SJSA1 (cell line): ENCODE measurements around the gene PIP4K2A. TPM values are rescaled to one million over a fixed set of nuclear protein-coding genes. Genes with fewer than 3 reads are reported as not detected.

ENCODE experiments used
- DNase-seq, 2 experiments: peaks; one replicate each; pipeline ENCODE4 v3.0.0-alpha.2; 2015 to 2020; ENCODE audit warnings: low spot score in 2 of 2, low read depth in 1 of 2
- H3K27ac ChIP-seq: fragments of 250-450 bp; sonication (Bioruptor Pico); 2 replicates; pipeline ENCODE4 v1.5.1; 2020; ENCODE audit warnings: mild to moderate bottlenecking, moderate library complexity
- H3K27me3 ChIP-seq: fragments of 250-450 bp; sonication (Bioruptor Pico); replicated peaks from 2 replicates; pipeline ENCODE4 v1.5.1; 2020; ENCODE audit warnings: mild to moderate bottlenecking, moderate library complexity
- H3K36me3 ChIP-seq: fragments of 250-450 bp; sonication (Bioruptor Pico); 2 replicates; pipeline ENCODE4 v1.5.1; 2020; ENCODE audit warnings: mild to moderate bottlenecking
- H3K4me1 ChIP-seq: fragments of 250-450 bp; sonication (Bioruptor Pico); replicated peaks from 2 replicates; pipeline ENCODE4 v1.6.1; 2021; ENCODE audit warnings: mild to moderate bottlenecking
- H3K4me3 ChIP-seq: fragments of 250-450 bp; sonication (Bioruptor Pico); 2 replicates; pipeline ENCODE4 v1.5.1; 2020; ENCODE audit warnings: mild to moderate bottlenecking
- H3K9me3 ChIP-seq: fragments of 250-450 bp; sonication (Bioruptor Pico); replicated peaks from 2 replicates; pipeline ENCODE4 v1.5.1; 2020; ENCODE audit warnings: mild to moderate bottlenecking
- total RNA-seq: library from RNA; depleted of rRNA; stranded (reverse); fragments of >200 nt; shearing (Covaris generic); gene quantifications from 2 replicates; pipeline ENCODE4 v1.2.3, GENCODE V29; 2014

PIP4K2A gene
- total RNA-seq, 1 experiment from 2014 or later, result 51.7 TPM

DNA sequence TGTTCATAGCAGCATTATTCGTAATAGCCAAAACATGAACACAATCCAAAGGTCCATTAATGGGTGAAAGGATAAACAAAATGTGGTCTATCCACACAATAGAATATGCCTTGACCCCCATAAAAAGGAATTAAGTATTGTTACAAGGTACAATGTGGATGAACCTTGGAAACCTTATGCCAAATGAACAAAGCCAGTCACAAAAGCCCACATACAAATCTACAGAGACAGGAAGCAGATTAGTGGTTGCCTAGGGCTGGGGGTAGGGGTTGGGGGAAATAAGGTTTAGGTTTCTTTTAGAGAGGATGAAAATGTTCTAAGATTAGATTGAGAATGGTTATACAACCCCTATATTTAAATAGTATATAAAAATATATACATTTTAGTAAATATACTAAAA, 34.8 kb downstream of the PIP4K2A start:
- Histone ChIP-seq H3K4me3 (no peak overlapping the region), H3K4me1 (peaks cover 24% of the 10 kb centered on the region), H3K36me3 (no peaks in the 10 kb centered on the region), H3K9me3 (0 out of 2 replicates have a peak, but pooled peaks cover 3% of the 10 kb centered on the region), H3K27me3 (no peaks in the 10 kb centered on the region), H3K27ac (no peak overlapping the region)
- DNase-seq, result no peak

DNA sequence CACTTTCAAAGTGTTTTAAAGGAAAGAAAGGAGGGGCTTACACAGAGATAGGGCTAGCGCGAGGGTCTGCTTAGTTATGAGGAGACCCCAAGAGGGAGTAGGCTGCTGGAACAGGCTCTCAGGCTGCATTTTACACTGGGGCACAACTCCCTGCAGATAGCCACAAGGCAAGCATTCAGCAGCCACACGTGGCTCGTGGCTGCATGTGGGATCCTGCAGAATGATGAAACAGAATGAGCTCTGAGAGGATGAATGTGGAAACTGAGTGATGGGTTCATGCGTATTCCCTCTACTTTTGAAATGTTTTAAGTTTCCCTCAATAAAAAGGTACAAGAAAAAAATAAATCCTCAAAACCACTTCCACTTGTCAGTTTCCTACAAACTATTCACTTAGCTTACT, 37.0 kb downstream of the PIP4K2A start:
- no peak for DNase-seq
- Histone ChIP-seq H3K4me3 (no peak overlapping the region), H3K27me3 (no peaks in the 10 kb centered on the region), H3K36me3 (no peaks in the 10 kb centered on the region), H3K4me1 (peaks cover 10% of the 10 kb centered on the region), H3K9me3 (0 out of 2 replicates have a peak, but pooled peaks cover 3% of the 10 kb centered on the region), H3K27ac (no peak overlapping the region)

DNA sequence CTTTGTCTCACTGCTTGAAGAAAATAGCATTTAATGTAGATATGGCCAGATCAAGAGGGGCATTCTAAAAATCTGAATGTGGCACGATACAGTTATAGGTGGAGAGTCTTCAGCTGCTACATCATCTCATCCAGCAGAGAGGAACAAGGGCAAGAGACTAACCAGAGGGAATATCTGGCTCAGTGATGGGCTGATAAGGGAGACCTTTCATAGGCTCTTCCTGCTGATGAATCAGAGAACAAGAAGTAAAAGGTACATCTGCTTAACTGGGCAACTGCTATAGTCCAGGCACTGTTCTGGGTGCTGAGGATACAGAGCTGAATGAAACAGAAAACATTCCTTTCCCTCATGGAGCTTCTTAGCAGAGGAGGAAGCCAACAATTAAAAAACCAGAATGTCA, 37.9 kb downstream of the PIP4K2A start:
- Histone ChIP-seq H3K27ac (no peak overlapping the region), H3K27me3 (no peaks in the 10 kb centered on the region), H3K4me3 (no peak overlapping the region), H3K36me3 (no peaks in the 10 kb centered on the region), H3K9me3 (0 out of 2 replicates have a peak, but pooled peaks cover 3% of the 10 kb centered on the region), H3K4me1 (peaks cover 3% of the 10 kb centered on the region; the same call in 1 of the 2 replicates)
- DNase-seq, result no peak

DNA sequence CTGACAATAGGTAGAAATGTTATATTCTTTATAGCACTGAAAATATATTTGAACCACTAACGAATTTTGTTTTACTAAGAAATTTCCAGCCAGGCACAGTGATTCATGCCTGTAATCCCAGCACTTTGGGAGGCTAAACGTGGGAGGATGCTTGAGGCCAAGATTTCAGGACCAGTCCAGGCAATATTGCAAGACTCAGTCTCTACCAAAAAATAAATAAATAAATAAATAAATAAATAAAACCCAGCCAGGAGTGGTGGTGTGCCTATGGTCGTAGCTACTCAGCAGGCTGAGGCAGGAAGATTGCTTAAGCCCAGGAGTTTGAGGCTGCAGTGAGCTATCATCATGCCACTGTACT, 39.8 kb downstream of the PIP4K2A start:
- Histone ChIP-seq H3K4me3 (no peak overlapping the region), H3K9me3 (no peaks in the 10 kb centered on the region), H3K4me1 (no peaks in the 10 kb centered on the region), H3K27me3 (no peaks in the 10 kb centered on the region), H3K27ac (no peak overlapping the region), H3K36me3 (no peaks in the 10 kb centered on the region)
- DNase-seq, result no peak

DNA sequence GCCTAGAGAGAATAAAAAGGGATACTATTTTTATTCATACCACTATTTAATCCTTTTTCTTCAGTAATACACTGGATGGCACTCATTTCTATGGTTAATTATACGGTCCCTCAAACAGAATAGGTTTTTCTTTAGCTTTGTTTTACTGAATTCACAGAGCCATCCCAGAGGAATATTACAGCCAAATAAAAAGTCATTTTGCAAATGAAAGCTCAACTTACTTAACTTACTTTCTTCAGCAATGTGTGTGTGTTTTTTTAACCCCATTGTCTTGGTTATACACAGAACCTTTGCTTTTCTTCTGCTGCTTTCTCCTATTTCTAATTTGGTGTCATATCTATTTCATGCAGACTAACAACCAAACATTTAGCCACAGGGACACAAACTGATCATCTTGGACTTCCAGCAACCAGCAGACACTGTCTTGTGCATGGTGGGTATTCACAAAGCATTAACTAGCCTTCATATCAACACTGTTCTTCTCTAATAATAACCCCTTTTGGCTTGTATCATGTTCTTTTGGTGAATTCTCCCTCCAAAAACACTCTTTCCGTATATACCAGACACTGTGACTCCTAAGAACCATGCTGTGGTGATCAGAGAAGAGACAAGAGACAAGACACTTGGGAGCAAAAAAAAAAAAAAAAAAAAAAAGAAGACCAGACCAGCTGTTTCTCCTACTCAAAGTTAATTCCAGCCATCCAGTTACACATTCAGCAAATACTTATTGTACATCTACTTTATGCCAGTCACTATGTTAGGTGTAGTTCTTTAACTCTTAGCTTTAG, 40.4 kb downstream of the PIP4K2A start:
- Histone ChIP-seq H3K27me3 (no peaks in the 10 kb centered on the region), H3K4me3 (no peak overlapping the region), H3K36me3 (no peaks in the 10 kb centered on the region), H3K9me3 (no peaks in the 10 kb centered on the region), H3K4me1 (no peaks in the 10 kb centered on the region), H3K27ac (no peak overlapping the region)
- DNase-seq, result no peak

DNA sequence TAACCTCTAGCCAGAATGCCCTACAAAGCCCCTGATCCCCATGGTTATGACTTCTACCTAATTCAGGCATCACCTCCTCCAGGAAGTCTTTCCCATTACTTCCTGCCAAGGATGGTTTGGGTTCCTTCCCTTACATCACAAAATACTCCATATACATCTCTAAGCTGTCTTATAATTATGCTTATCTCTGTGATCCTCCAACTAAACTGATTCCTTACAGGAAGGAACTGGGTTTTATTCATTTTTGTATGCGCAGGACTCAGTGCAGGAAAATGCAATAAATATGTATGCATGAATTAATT, 41.3 kb downstream of the PIP4K2A start:
- no peaks in the 10 kb centered on the region for H3K4me1 ChIP-seq
- no peaks in the 10 kb centered on the region for H3K36me3 ChIP-seq
- DNase-seq, result no peak
- H3K9me3 ChIP-seq, result no peaks in the 10 kb centered on the region
- no peaks in the 10 kb centered on the region for H3K27me3 ChIP-seq
- H3K27ac ChIP-seq, result no peak overlapping the region
- H3K4me3 ChIP-seq, result no peak overlapping the region

DNA sequence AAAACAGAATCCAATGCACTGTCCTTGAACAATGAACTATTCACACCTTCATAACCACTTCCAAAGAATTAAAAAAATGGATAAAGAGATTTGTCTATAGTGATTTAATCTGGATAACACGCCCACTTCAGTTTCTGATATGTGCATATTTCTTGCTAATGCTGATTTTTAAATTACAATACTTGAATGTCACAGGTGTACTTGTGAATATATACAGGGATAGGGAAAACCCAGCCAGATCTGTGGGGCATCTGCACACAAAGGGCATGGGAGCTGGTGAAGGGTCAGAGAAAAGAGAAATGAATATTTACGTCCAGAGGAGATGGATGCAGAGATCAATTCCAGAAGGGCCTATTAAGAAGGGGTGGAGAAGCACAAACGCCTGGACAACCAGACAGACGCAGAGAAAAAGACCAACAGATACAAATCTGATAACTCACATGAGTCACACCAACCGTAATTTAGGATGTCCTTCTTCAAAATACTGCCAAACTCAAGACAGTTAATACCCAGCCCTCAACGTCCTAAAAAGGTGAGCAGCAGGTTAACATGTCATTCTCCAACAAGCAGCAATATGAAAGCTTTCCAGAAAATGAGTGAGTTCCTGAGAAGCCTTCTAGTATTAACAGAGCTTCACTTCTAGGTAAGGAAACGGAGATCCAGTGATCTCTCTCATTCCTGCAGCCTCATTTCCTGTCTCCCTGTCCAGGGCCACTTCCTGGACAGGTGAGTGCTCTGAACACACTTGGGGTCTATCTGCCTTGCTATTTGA, 41.9 kb downstream of the PIP4K2A start:
- H3K27ac ChIP-seq, result no peak overlapping the region
- no peaks in the 10 kb centered on the region for H3K27me3 ChIP-seq
- no peak overlapping the region for H3K4me3 ChIP-seq
- H3K36me3 ChIP-seq, result no peaks in the 10 kb centered on the region
- no peak for DNase-seq
- no peaks in the 10 kb centered on the region for H3K9me3 ChIP-seq
- no peaks in the 10 kb centered on the region for H3K4me1 ChIP-seq

DNA sequence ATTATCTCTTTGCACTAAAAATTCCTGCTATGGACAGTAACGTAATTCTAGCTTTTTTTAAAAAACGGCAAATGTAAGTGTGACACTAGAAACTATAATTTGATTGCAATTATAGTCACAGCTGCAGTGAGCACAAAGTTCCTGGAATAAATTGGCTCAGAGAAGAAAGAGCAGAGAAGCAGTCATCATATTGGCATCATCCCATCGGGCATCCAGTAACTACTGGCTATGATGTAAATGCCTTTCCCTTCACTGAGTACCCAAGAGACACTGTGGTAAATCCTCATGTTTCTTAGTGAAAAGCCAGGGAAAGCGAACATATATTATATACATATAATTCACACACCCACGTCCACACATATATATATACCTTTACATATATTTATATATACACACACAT, 43.6 kb downstream of the PIP4K2A start:
- no peak for DNase-seq
- no peaks in the 10 kb centered on the region for H3K27me3 ChIP-seq
- no peak overlapping the region for H3K27ac ChIP-seq
- H3K9me3 ChIP-seq, result no peaks in the 10 kb centered on the region
- H3K36me3 ChIP-seq, result no peaks in the 10 kb centered on the region
- no peak overlapping the region for H3K4me3 ChIP-seq
- H3K4me1 ChIP-seq, result no peaks in the 10 kb centered on the region

DNA sequence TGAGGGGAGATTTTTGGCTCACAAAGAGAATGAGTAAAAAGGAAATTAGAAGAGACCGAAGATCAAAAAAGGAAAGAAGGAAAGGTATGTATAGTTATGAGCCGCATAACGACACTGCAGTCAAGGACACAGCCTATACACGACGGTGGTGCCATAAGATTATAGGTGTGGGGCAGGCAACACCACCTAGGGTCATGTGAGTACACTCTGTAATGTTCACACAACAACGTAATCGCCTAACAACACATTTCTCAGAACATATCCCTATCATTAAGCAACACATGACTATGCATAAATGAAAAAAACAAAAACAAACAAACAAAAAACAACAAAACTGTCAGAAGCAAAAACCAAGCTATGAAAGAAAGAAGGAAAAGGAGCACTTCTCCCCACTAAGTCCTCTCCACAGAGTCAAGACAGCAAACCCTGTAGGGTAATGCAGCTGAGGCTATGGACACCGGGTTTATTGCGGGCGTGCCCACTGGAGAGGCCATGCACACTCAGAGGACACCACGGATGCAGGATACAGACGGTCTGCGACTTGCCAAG, 45.1 kb downstream of the PIP4K2A start:
- Histone ChIP-seq H3K27ac (no peak overlapping the region), H3K27me3 (no peaks in the 10 kb centered on the region), H3K4me1 (no peaks in the 10 kb centered on the region), H3K9me3 (no peaks in the 10 kb centered on the region), H3K4me3 (no peak overlapping the region), H3K36me3 (no peaks in the 10 kb centered on the region)
- DNase-seq, result no peak

DNA sequence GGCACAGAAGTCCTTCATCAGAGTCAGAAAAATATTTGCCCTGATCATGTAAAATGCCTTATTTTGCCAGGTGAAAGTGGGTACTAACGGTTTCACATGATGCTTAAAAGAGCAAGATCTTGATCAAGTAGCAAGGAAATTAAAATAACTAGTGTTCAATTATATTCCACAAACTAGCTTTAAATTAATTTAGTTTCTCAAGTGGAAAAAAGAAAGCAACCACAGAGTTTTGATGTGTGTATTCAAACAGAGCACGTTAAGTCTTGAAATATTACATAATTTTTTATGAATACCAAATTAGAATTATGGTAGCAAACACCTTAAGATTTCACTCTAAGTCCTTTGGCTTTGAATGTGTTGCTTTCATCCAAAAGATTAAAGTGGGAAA, 47.3 kb downstream of the PIP4K2A start:
- DNase-seq, result no peak
- no peaks in the 10 kb centered on the region for H3K36me3 ChIP-seq
- no peaks in the 10 kb centered on the region for H3K27me3 ChIP-seq
- no peak overlapping the region for H3K27ac ChIP-seq
- H3K4me3 ChIP-seq, result no peak overlapping the region
- no peaks in the 10 kb centered on the region for H3K4me1 ChIP-seq
- no peaks in the 10 kb centered on the region for H3K9me3 ChIP-seq

DNA sequence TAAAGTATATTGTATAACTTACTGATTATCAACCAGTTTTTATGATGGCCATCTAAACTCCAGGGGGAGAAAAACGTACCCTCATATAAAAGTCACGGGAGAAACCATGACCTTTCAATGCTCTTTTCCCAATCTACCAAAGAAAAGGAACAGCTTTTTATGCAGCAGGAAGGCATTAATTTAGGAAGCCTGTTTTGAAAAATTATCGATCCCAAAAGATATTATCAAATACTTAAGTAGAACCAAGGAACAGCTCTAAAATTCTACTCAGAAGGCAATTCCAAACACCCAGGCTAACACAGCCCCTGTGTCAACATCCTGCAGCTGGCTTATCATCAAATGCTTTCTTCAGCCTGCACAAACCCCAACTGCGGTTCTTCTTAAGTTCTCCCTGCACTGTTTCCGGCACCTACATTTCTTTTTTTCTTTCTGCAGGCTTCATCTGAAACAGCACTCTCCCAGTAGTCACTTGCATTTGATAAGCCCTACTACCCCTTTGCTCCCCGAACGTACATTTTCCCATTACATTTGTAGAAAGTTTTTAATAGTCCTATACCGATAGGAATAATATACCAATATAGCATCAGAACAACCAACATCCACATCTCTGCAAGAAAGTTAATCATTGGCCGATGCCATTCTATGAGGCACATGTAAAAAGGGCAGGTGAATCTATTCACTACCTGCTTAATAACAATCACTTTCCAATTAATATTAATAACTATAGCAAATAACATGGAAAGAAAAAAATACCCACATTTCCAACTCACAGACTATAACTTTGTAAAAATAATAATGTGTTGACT, 47.9 kb downstream of the PIP4K2A start:
- Histone ChIP-seq H3K36me3 (no peaks in the 10 kb centered on the region), H3K27ac (no peak overlapping the region), H3K4me1 (no peaks in the 10 kb centered on the region), H3K9me3 (no peaks in the 10 kb centered on the region), H3K27me3 (no peaks in the 10 kb centered on the region), H3K4me3 (no peak overlapping the region)
- no peak for DNase-seq

DNA sequence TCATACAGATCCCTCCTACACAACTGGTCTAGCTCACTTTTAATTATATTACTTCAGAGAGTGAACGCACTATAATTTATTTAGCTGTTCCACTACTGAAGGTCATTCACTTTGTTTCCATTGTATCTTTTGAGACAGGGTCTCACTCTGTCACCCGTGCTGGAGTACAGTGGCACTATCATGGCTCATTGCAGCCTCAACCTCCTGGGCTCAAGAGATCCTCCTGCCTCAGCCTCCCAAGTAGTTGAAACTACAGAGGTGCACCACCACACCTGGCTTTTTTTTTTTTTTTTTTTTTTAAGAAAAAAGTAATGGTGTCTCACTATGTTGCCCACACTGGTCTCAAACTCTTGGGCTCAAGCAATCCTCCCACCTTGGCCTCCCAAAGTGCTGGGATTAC, 49.0 kb downstream of the PIP4K2A start:
- H3K4me1 ChIP-seq, result peaks cover 6% of the 10 kb centered on the region
- H3K27ac ChIP-seq, result no peak overlapping the region
- no peaks in the 10 kb centered on the region for H3K27me3 ChIP-seq
- H3K9me3 ChIP-seq, result no peaks in the 10 kb centered on the region
- H3K36me3 ChIP-seq, result no peaks in the 10 kb centered on the region
- no peak for DNase-seq
- no peak overlapping the region for H3K4me3 ChIP-seq

DNA sequence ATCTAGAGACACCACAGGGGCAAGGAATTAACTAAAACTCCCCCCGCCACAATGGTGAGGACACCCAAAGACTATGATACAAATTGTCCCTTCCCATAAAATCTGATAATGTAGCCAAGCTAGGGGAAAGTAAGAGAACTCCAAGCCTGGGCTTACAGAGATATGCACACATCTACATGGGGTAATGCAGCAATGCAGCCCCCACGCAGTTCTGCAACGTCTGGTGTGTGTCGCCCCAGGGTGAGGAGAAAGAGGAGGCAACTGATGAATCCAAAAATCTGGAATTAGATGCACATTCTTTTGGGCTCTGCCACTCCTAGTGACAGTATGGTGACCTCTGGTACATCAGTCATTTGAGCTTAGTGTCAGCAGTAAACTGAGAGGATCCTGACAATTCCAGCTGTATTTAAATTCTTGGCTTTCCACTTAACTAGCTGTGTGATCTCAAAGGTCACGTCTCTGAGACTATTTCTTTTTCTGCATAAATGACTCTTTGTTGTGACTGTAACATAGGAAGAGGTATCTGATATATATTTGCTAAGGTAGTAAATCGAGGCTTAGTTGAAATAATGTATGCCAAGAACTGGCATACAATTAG, 51.5 kb downstream of the PIP4K2A start:
- Histone ChIP-seq H3K4me3 (no peak overlapping the region), H3K4me1 (peaks cover 12% of the 10 kb centered on the region), H3K27me3 (no peaks in the 10 kb centered on the region), H3K9me3 (no peaks in the 10 kb centered on the region), H3K27ac (no peak overlapping the region), H3K36me3 (no peaks in the 10 kb centered on the region)
- no peak for DNase-seq
